Stimulated activated CD8-positive, alpha-beta memory T cell treated with anti-CD3 and anti-CD28 coated beads, Interleukin-15, amount 100 ng/mL, for 4 hours (primary cell): ENCODE results near the gene BCAS3.

Source experiments
- DNase-seq, 2 donors: peaks; one replicate each; pipeline ENCODE4 v3.0.0-alpha.2; 2020; ENCODE audit warnings: low read depth in 2 of 2

Gene BCAS3

GRCh38 chr17:61395983-61396585 is 718.4 kb downstream of the BCAS3 start:
- no peak for DNase-seq

DNA sequence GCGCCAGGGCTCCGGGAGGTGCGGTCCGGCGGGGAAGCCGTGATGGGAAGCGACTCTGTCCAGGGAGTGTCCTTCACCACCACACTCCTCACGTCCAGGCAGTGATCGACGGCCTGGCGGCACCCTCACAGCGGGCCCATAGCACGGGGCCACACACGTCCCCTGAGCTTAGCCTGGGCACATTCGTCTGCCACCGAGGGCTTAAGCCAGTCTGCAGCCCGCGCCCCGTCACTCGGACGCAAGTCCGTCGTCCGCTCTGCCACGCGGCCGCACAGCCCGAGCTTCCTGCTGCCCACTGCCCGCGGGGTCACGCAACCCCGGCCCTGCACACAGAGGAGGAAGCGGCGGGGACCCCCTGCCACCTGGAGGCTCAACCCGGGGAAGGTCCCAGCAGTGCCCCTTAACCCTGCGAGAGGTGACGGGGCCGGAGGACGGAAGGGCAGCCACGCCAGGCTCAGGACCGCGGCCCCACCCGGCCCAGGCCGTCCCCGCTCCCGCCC is 719.0 kb downstream of the BCAS3 start:
- no peak for DNase-seq

DNA sequence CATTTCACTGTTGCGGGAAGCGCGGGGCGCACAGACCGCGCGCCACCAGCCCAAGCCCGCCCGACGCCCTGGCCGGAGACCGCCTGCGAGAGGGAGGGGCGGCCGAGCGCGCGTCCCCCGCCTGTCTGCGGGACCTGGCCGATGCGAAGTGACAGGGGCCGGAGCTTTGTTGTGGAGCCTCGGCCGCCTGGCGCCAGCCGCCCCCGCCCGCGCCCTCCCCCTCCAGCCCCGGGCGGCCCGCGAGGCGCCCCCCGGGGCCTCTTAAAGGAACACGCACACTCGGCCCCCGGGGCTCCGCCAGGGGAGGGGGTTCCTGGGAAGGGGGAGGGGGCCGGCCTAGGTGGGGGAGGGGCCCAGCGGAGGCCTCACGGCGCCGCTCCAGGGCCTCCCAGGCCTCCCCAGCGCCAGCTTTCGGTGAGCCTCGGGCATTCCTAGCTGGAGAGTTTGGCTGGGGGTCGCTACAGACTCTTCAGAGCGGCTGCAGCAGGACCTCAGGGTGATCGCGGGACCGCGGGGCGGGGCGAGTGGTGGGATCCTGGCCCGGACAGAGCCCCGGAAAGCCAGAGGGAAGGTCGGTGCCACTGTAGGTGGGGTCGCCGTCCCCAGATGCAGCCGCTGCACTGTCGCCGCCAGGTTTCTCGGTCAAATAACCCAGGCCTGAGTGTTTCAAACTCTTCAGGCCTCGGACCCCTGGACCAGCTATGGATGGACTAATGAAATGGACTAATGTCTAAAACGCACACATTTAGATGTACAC is 719.6 kb downstream of the BCAS3 start:
- DNase-seq = no peak

GRCh38 chr17:61398721-61399130 is 721.1 kb downstream of the BCAS3 start:
- no peak for DNase-seq

- DNase-seq = no peak
Observed at GRCh38 chr17:61399131-61400065, 721.7 kb downstream of the BCAS3 start, which contains the start of gene TBX2. TSS of gene TBX2 (plus strand) at chr17:61399843. CDS start at chr17:61400177, 334 bp downstream.

GRCh38 chr17:61400066-61400716 is 722.5 kb downstream of the BCAS3 start:
- no peak for DNase-seq

- no peak for DNase-seq
Observed at GRCh38 chr17:61400717-61401388, 723.2 kb downstream of the BCAS3 start.

DNA sequence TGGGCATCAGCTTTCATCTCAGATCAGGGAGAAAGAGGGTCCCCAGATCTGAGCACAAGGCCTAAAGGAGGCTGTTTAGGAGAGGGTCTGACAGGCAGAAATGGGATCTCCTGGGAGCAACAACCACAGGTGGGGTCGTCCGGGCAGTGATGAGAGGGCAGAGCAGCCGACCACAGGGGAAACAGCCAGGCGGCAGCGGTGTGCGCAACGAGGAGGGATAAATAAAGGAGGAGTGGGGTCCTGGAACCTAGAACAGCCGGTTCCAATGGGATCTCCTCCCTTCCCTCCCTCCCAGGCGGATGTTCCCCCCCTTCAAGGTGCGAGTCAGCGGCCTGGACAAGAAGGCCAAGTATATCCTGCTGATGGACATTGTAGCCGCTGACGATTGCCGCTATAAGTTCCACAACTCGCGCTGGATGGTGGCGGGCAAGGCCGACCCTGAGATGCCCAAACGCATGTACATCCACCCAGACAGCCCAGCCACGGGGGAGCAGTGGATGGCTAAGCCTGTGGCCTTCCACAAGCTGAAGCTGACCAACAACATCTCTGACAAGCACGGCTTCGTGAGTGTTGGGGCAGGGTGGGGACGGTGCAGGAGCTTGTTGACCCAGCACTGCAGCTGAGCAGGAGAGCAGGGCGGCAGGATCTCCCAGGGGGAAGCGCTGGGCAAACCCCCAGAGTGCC is 723.9 kb downstream of the BCAS3 start:
- no peak for DNase-seq

DNA sequence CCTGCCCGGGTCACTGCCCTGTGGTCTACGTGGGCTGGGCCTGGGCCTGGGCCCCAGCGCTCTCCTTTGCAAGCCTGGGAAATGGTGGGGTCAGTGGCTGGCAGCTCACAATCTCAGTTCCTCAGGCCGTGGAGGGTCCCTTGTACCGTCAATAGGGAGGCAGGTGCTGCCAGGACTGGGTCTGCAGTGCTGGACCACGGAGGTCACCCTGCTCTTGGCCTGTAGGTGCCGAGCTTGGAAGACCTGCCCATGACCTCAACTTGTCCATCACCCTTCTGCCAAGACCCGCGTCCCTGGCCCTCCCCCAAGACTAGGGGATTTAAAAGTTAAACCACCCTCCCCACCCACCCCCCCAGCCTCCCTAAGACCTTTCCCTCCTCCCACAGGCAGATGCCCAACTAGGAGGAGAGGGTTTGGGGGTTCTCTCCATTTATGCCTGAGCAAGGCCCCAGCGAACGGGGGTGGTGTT is 724.5 kb downstream of the BCAS3 start:
- no peak for DNase-seq

DNA sequence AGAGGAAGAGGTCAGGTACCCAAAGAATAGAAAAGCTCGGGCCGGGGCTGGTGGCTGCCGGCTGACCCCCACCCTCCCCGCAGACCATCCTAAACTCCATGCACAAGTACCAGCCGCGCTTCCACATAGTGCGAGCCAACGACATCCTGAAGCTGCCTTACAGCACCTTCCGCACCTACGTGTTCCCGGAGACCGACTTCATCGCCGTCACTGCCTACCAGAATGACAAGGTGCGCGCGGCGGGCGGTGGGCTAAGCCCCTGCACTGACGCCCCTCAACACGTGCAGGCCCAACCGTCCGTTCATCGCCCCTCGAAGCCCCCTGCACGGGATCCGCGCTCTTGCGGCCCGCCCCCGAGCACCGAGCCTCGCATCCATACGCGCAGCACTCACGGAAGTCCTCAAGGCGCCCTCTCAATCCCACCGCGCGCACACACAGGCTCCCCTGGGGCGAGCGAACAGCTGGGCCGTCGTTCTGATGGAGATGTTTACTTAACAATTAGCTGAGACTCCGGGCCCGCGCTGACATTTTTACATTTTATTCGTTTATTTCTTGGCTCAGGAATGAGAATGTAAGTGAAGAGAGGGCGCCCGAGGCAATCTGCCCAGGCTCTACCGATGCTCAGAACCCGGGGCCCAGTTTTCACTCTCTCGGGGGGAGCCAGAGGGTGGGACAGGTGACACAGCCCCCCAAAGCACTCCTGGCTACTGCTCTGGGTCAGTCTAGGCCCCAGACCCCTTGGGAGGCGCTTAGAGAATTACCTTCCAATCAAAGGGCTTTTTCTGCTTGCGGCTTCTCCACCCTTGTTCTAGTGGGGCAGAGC is 725.5 kb downstream of the BCAS3 start:
- no peak for DNase-seq

- DNase-seq = no peak
Observed at GRCh38 chr17:61403801-61404662, 726.4 kb downstream of the BCAS3 start.

GRCh38 chr17:61404663-61404912 is 726.9 kb downstream of the BCAS3 start:
- DNase-seq = no peak

GRCh38 chr17:61404913-61405685 is 727.4 kb downstream of the BCAS3 start:
- DNase-seq = no peak

GRCh38 chr17:61405686-61406536 is 728.3 kb downstream of the BCAS3 start:
- no peak for DNase-seq

DNA sequence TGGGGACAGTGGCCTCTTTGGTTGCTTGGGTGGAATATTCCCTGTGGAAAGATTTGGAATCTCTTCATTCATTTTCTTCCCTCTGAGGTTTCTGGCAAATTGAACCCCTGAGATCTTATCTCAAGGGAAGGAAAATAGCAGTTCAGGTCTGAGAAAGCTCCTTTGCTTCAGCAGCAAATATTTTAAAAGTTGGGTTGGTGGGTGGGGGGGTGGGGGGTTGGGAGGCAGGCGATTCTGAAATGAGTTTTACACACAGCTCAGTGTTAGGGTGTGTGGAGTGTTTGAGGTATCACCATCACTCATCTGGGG is 728.8 kb downstream of the BCAS3 start:
- no peak for DNase-seq

- DNase-seq = no peak
Observed at GRCh38 chr17:61406971-61407911, 729.6 kb downstream of the BCAS3 start.
